Duodenal mucosa (tissue), 2 donors: ENCODE results near the gene USP21.
A peak's percentile ranks its signal among the peaks of the same experiment; 100 is the strongest.

Experiments used
- H3K27ac ChIP-seq: one replicate; pipeline ENCODE4 v1.7.0; 2013; ENCODE audit warnings: low read depth, low read length
- H3K27me3 ChIP-seq, 2 donors: one replicate each; pipeline ENCODE4 v1.7.0; 2013; ENCODE audit warnings: low read length in 2 of 2, control low read depth in 1 of 2; ENCODE audit not compliant: insufficient read depth in 2 of 2, control insufficient read depth in 1 of 2
- H3K36me3 ChIP-seq, 2 donors: one replicate each; pipeline ENCODE4 v1.7.0; 2013; ENCODE audit warnings: low read length in 2 of 2, control low read depth in 1 of 2; ENCODE audit not compliant: insufficient read depth in 2 of 2, control insufficient read depth in 1 of 2
- H3K4me1 ChIP-seq, 2 donors: one replicate each; pipeline ENCODE4 v1.7.0; 2013; ENCODE audit warnings: low read length in 2 of 2, control low read depth in 1 of 2; ENCODE audit not compliant: insufficient read depth in 2 of 2, control insufficient read depth in 1 of 2
- H3K4me3 ChIP-seq, 2 donors: one replicate each; pipeline ENCODE4 v1.7.0; 2013; ENCODE audit warnings: low read length in 2 of 2, low read depth in 1 of 2
- H3K9ac ChIP-seq, 2 donors: one replicate each; pipeline ENCODE4 v1.7.0; 2013; ENCODE audit warnings: low read length in 2 of 2, low read depth in 1 of 2
- H3K9me3 ChIP-seq, 2 donors: one replicate each; pipeline ENCODE4 v1.7.0; 2013; ENCODE audit warnings: low read length in 2 of 2, control low read depth in 1 of 2; ENCODE audit not compliant: control insufficient read depth in 1 of 2

Gene USP21

DNA sequence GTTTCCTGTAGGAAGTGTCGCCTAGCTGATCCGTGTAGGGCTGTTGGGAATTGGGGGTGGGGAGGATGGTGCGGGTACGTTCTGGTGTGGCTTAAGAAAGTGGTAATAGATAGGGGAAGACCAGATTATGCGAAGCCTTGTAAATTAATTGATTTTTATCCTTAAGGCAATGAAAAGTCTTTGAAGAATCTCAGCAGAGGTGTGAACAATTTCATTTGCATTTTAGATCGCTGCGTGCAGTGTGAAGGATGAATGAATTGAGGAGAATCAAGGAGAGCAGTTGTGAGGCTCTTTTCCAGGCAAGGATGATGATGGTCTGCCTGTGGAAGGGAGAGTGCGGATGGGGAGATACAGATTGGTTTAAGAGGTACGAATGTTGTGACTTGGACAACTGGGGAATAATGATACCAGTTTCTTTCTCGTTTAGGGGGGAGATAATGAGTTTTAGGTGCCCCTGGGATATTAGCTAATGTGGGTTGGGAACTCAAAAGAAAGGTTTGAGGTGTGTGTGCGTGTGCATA lies 26.0 kb upstream of the USP21 start:
- H3K9ac ChIP-seq = peak overlapping the region; percentile 88 to 97
- H3K36me3 ChIP-seq = peaks cover 7 to 15% of the 10 kb centered on the region in 2 donors
- peaks cover 16 to 26% of the 10 kb centered on the region in 2 donors for H3K4me1 ChIP-seq
- H3K27ac ChIP-seq = peak overlapping the region; percentile 90
- H3K9me3 ChIP-seq = no peaks in the 10 kb centered on the region
- peak overlapping the region; percentile 73 to 96 for H3K4me3 ChIP-seq
- no peaks in the 10 kb centered on the region for H3K27me3 ChIP-seq

DNA sequence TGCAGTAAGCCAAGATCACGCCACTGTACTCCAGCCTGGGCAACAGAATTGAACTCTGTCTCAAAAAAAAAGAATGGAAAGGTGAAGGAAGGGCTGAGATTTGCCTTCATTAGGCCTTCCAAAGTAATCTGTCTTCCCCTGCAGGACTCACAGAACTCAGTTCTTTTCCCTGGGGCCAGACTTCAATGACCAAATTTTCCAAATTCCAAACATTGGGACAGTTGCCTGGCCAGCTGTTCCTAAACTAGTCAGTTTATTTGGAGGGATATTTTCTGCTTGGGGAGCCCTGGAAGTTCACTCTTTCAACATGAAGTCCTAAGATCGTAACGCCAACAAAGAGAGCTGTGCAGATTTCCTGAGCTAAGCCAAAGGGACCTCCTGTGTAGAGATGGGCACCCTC lies 21.4 kb upstream of the USP21 start:
- Histone ChIP-seq H3K27ac (no peak overlapping the region), H3K4me1 (peaks cover 7 to 12% of the 10 kb centered on the region in 2 donors), H3K4me3 (no peak overlapping the region), H3K9ac (no peak overlapping the region), H3K27me3 (no peaks in the 10 kb centered on the region), H3K9me3 (no peaks in the 10 kb centered on the region), H3K36me3 (no peaks in the 10 kb centered on the region)

DNA sequence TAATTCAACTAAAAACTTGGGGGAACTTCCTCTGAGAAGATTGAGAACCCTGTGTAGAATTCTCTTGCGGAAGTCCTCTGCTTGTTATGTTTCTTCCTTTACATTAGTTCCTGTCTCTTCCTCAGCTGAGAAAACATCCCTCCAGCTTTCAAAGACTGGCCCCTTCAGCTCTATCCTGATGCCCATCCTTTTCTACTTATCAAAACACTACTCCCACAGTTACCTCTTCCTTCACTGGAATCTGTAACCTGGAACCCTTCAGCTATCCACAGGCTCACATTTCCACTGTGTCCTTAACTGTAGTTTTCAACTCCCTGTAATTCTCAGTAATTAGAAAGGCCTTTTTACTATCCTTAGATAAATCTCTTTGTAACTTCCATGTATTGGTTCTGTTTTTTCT lies 20.9 kb upstream of the USP21 start:
- Histone ChIP-seq H3K36me3 (no peaks in the 10 kb centered on the region), H3K27ac (no peak overlapping the region), H3K9me3 (no peaks in the 10 kb centered on the region), H3K4me1 (peaks cover 6 to 11% of the 10 kb centered on the region in 2 donors), H3K27me3 (no peaks in the 10 kb centered on the region), H3K4me3 (no peak overlapping the region), H3K9ac (no peak overlapping the region)

DNA sequence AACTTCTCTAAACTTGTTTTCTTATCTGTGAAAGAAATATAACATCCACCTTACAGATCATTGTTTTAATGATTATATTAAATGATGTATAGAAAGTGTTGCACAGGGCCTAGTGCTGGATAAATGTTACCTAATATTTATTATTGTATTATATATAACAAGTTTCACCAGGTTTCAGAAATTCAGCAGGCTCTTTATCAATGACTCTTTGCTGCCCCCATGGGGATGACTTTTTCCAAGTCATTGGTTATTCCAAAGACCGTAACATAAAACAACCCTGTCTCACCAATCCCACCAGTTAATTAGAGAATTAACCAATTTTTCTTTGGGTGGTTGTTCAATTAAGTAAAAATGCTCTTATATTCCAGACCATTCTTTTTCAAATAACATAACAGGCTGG lies 19.5 kb upstream of the USP21 start:
- no peak overlapping the region for H3K27ac ChIP-seq
- H3K9ac ChIP-seq = no peak overlapping the region
- no peaks in the 10 kb centered on the region for H3K36me3 ChIP-seq
- H3K27me3 ChIP-seq = no peaks in the 10 kb centered on the region
- no peaks in the 10 kb centered on the region for H3K9me3 ChIP-seq
- no peak overlapping the region for H3K4me3 ChIP-seq
- H3K4me1 ChIP-seq = peaks cover 0 to 6% of the 10 kb centered on the region in 2 donors

DNA sequence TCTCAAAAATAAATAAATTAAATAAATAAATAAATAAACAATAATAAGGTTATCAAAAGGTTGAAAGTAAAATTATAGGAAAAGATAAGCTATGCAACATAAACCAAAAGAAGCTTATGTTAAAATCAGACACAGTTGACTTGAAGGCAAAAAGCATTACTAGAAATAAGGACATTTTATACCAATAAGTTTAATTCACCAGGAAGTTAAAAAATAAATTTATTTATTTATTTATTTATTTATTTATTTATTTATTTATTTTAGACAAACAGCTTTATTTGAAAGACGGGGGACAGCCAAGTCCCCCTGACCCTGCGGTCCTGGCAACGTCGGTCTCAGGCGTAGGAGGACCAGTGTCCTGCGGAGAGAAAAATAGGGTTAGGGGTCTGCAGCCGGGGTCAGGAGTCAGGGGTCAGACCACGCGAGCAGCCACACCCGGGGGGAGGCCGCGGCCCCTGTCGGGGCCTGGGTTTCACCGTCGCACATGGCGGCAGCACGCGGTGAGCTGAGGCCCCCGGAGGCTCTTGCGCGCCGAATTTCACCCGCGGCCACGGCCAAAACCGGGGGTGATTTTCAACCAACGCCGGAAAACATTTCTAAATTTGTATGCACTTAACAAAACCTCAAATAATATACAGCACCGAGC lies 18.4 kb upstream of the USP21 start:
- no peak overlapping the region for H3K4me3 ChIP-seq
- no peak overlapping the region for H3K27ac ChIP-seq
- H3K4me1 ChIP-seq = peaks cover 0 to 6% of the 10 kb centered on the region in 2 donors
- no peaks in the 10 kb centered on the region for H3K9me3 ChIP-seq
- H3K27me3 ChIP-seq = no peaks in the 10 kb centered on the region
- no peaks in the 10 kb centered on the region for H3K36me3 ChIP-seq
- no peak overlapping the region for H3K9ac ChIP-seq

DNA sequence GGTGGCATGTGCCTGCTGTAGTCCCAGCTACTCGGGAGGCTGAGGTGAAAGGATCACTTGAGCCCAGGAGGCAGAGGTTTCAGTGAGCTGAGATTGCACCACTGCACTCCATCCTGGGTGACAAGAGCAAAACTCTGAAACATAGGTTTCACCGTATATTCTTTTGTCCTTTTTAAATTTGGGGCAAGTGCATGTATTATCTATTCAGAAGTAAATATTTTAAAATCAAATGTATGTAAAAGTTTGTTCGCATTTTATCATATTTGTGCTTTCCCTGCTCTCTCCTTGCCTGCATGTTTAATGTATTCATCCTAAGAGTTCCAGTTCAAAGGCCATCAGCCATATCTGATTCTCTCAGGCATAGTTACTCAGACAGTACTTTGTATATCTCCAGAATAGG lies 13.5 kb upstream of the USP21 start:
- H3K27ac ChIP-seq = no peak overlapping the region
- no peak overlapping the region for H3K9ac ChIP-seq
- H3K36me3 ChIP-seq = no peaks in the 10 kb centered on the region
- no peaks in the 10 kb centered on the region for H3K4me1 ChIP-seq
- H3K27me3 ChIP-seq = no peaks in the 10 kb centered on the region
- H3K9me3 ChIP-seq = no peaks in the 10 kb centered on the region
- H3K4me3 ChIP-seq = no peak overlapping the region

DNA sequence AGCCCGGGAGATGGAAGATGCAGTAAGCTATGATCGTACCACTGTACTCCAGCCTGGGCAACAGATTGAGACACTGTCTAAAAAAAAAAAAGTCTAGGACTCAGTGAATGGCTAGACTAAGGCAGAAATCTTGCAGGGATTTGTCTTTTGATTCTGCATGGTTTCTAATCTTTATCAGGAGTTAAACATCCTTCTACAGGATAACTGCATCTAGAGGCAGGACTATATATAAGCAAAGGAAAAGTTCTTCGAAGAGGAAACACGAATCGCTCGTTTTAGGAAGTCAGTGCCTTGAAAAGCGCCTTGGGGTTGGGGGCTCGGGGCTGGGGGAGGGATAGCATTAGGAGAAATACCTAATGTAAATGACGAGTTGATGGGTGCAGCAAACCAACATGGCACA lies 6.1 kb upstream of the USP21 start:
- Histone ChIP-seq H3K4me3 (peak overlapping the region; percentile 84 to 98), H3K27ac (no peak overlapping the region), H3K9ac (peak overlapping the region in 1 of 2 donors; percentile 92), H3K4me1 (peaks cover 9 to 10% of the 10 kb centered on the region in 2 donors), H3K9me3 (no peaks in the 10 kb centered on the region), H3K27me3 (no peaks in the 10 kb centered on the region), H3K36me3 (peaks cover 8 to 14% of the 10 kb centered on the region in 2 donors)

DNA sequence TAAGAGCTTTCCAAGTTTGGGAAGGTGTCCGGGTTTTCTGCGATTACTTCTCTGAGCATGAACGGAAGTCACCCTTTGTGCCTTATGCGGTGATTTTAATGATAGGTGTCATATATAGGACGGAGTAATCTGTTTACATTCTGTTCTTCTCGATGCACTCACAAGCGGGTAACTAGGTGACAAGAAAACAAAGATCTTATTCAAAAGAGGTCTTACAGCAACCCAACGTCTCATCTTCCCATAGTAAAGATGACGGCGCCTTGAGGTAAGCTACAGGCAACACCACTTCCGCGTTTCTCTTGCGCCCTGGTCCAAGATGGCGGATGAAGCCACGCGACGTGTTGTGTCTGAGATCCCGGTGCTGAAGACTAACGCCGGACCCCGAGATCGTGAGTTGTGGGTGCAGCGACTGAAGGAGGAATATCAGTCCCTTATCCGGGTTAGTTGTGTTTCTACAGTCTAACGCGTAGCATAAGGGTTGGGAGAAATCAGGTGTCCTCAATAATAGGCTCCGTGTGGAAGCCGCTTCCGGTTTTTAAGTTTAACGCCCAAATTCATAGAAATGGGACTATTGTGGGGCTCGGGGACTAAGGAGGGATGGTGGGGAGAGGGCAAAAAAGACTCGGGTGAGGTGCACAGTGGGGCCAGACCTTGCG lies 5.5 kb upstream of the USP21 start, which contains the start of gene UFC1:
TSS of gene UFC1 (plus strand) at position 297 of the 656 bp plus-strand sequence. CDS start at position 317, 20 bp downstream.
- peak within 1 kb of the TSS; percentile 79 to 92 for H3K9ac ChIP-seq
- no peaks in the 10 kb centered on the region for H3K27me3 ChIP-seq
- H3K4me1 ChIP-seq = peaks cover 12 to 14% of the 10 kb centered on the region in 2 donors
- H3K36me3 ChIP-seq = peaks cover 11 to 18% of the 10 kb centered on the region in 2 donors
- peak within 1 kb of the TSS; percentile 96 for H3K27ac ChIP-seq
- peak within 1 kb of the TSS; percentile 84 to 98 for H3K4me3 ChIP-seq
- H3K9me3 ChIP-seq = no peaks in the 10 kb centered on the region

DNA sequence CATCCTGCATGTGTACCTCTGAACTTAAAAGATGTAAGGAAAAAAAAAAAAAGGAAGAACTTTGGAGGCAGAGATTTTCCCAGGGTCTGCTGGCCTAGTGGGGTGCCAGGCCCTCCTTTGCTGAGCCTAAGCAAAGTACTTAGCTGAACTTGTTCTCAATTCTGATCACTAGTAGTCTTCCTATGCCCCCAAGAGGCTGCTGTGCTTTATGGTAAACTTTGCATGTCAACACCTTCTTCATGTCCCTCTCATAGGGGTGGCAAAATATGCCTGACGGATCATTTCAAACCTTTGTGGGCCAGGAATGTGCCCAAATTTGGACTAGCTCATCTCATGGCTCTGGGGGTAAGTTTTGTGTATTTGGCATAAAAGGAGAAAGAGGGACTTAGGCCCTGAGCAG lies 1.4 kb upstream of the USP21 start:
- H3K27me3 ChIP-seq = no peaks in the 10 kb centered on the region
- H3K9me3 ChIP-seq = no peaks in the 10 kb centered on the region
- no peak overlapping the region for H3K27ac ChIP-seq
- H3K36me3 ChIP-seq = peaks cover 11 to 35% of the 10 kb centered on the region in 2 donors
- H3K4me3 ChIP-seq = no peak overlapping the region
- H3K9ac ChIP-seq = no peak overlapping the region
- H3K4me1 ChIP-seq = peaks cover 29 to 41% of the 10 kb centered on the region in 2 donors

DNA sequence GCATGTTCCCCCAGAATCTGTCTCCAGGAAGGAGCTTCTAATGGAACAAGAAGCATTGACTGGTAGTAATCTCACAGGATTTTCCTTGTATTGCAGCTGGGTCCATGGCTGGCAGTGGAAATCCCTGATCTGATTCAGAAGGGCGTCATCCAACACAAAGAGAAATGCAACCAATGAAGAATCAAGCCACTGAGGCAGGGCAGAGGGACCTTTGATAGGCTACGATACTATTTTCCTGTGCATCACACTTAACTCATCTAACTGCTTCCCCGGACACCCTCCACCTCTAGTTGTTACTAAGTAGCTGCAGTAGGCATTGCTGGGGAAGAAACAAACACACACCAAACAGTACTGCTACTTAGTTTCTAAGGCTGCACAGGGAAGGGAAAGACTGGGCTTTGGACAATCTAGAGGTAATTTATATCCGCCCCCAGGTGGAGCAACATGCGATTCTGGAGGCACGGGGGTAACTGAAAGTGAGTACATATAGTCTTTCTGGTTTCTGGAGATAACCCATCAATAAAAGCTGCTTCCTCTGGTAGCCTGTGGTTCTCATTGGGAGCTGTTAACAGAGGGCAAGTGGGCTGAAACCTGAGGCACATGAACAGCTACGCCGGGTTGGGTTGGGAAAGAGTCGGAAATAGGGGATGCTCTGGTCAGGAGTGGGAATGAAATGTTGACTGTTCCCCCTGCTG lies 837 bp upstream of the USP21 start:
- Histone ChIP-seq H3K27me3 (no peaks in the 10 kb centered on the region), H3K9me3 (no peaks in the 10 kb centered on the region), H3K36me3 (peaks cover 13 to 41% of the 10 kb centered on the region in 2 donors), H3K9ac (peak overlapping the region; percentile 89 to 91), H3K4me3 (peak overlapping the region; percentile 96 to 98), H3K4me1 (peaks cover 29 to 41% of the 10 kb centered on the region in 2 donors), H3K27ac (peak overlapping the region; percentile 40)
